GM21381 (cell line): ENCODE data around the gene PTPRC.

Source experiments
- ATAC-seq: cut with Tn5 transposase; IDR thresholded peaks from one replicate; pipeline ENCODE4 v1.9.1; 2021; ENCODE audit warnings: mild to moderate bottlenecking, moderate library complexity; ENCODE audit not compliant: unreplicated experiment

PTPRC gene

DNA sequence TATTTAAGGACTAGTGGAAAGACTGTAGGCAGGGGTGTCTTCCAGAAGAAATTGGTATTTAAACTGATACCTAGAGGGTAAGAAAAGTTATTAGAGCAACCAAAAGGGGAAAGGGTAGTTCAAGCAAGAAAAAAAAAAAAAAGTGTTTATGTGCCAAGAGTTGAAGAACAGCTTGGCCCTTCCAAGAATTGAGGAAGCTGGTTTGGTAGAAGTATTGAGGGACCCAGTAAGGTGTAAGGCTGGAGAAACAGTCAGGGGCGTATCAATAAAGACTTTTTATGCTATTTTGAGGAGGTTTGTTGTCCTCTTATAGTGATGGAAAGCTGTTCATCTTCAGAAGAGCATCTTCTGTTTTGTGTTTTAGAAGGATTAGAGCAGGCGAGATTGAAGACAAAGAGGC, 108.3 kb downstream of the PTPRC start:
- ATAC-seq = no peak

GRCh38 chr1:198749279-198749678, 110.4 kb downstream of the PTPRC start:
- no peak for ATAC-seq

DNA sequence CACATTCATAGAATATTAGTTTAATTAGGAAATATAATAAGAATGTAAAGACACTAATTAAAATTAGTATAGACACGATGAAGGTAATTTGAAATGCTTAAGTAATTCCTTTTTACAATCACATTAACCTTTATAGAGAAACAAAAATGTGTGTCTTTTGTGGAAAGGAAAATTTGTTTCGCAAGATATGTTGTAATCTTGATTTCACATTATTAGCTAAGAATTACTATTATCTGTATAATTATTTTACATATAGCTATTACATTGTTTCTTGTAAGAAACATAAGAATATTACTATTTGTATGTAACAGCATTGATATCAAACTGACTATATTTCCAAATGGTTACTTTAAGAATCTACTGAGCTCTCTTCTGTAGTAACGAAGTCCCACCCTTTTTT, 111.2 kb downstream of the PTPRC start:
- no peak for ATAC-seq

GRCh38 chr1:198751741-198752140, 112.9 kb downstream of the PTPRC start:
- no peak for ATAC-seq

DNA sequence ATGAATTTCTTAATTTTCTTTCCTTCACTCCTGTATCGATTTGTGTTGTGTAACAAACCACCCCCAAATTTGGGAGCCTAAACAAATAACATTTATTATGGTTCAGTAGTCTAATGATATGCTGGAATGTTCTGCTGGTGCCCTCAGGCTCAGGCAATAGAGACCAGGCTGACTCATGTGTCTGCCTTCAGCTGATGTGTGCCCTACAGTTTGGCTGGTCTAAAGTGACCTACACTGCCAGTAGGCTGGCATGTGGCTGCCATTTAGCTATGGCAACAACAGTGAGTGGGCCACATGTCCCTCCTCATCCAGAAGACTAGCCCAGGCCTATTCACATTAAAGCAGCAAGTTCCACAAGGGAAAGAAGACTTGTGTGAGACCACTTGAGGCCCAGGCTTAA, 115.8 kb downstream of the PTPRC start:
- ATAC-seq = no peak

DNA sequence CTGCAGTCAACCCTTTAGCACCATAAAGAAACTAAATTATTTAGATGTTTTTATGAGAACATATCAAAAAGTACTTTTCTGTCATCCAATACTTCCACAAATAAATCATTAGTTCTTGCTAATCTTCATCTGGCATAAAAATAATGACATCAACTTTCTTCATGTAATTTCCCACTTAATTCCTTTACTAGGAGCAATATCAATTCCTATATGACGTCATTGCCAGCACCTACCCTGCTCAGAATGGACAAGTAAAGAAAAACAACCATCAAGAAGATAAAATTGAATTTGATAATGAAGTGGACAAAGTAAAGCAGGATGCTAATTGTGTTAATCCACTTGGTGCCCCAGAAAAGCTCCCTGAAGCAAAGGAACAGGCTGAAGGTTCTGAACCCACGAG, 116.9 kb downstream of the PTPRC start:
- ATAC-seq = no peak

GRCh38 chr1:198756470-198756869, 117.6 kb downstream of the PTPRC start:
- no peak for ATAC-seq

- no peak for ATAC-seq
Observed at GRCh38 chr1:198761859-198762616, 123.2 kb downstream of the PTPRC start.

- no peak for ATAC-seq
Observed at GRCh38 chr1:198763298-198763714, 124.5 kb downstream of the PTPRC start.

- ATAC-seq = no peak
Observed at GRCh38 chr1:198764748-198765147, 125.9 kb downstream of the PTPRC start.

GRCh38 chr1:198765416-198765815, 126.6 kb downstream of the PTPRC start:
- ATAC-seq = no peak

- no peak for ATAC-seq
Observed at GRCh38 chr1:198771563-198772153, 132.8 kb downstream of the PTPRC start.

DNA sequence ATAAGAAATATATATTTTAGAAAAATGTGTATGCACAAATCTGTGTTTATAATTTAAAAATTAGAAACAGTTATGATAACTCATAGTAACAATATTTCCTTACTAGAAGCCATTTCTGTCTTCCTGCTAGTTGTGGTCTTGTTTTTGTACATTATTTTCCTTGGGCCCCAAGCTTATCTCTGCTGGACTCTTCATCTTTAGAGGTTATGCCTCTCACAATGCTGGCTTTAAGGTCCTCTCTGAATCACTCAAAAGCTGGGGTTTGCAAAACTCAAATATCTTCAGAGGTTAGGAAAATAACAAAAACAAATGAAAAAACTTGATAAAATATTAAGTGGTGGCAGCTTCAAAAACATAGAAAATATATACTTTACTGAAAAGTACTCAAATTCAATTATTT, 133.8 kb downstream of the PTPRC start:
- no peak for ATAC-seq

- ATAC-seq = no peak
Observed at GRCh38 chr1:198773030-198773429, 134.2 kb downstream of the PTPRC start.

- ATAC-seq = no peak
Observed at GRCh38 chr1:198773523-198773922, 134.7 kb downstream of the PTPRC start.

DNA sequence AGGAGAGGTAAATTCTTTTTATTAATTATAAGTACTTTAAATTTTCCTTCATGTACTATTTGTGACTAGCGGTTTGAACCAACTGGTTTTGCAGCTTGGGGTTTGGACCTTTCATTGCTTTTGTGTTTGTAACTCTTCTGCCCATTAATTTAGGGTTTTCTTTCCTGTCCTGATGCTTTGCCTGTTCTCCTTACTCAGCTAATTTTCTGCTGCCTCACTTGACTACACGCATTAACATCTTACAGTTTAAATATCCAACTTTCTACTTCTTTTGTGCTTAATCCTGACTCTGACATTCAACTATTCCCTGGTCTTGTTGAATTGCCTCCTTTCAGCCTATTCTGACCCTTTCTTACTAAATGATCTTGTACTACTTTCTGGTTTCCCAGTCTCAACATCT, 135.6 kb downstream of the PTPRC start:
- no peak for ATAC-seq

DNA sequence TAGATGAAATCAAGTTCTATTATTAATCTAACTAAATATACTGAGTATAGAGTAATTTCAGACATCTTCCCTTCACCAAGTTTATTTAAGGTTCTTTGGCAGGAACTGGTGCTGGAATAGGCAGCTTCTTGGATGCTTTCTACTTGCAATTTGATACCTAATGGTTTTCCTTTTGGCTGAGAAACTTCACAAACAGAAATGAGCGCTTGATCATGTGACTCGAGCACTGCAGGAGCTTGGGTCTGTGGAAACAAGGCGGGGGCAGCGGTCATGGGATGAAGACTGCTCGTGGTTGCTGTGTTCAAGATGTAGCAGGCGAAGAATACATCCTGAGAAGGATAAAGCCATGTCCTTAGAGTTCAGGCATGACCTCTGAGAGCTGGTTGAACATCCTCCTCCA, 136.8 kb downstream of the PTPRC start:
- no peak for ATAC-seq

GRCh38 chr1:198776602-198777029, 137.8 kb downstream of the PTPRC start:
- ATAC-seq = peak; percentile 52

DNA sequence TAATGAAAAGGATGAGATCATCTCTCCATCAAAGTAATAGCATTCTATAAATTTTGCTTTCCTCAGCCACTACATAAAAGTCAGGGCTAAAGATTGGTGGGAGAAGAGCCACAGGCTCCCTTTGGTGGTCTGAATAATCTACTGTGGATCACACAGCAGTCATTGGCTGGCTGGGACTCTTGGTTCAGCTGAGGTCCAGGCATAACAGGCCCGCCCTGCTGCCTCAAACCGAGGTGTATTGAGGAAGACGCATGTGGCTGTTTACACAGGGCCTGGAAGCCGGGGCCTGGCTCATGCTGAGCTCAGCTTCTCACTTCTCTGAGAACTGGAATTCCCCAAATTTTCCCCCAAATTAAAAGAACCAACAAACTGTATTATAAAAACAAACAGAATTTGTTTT, 139.2 kb downstream of the PTPRC start:
- no peak for ATAC-seq

GRCh38 chr1:198780376-198780775, 141.5 kb downstream of the PTPRC start:
- ATAC-seq = no peak

GRCh38 chr1:198788561-198789064, 149.8 kb downstream of the PTPRC start:
- ATAC-seq = peak; percentile 66

GRCh38 chr1:198793714-198794113, 154.9 kb downstream of the PTPRC start:
- ATAC-seq = no peak
